ENCODE data around the gene ZBTB16.

Gene ZBTB16

DNA sequence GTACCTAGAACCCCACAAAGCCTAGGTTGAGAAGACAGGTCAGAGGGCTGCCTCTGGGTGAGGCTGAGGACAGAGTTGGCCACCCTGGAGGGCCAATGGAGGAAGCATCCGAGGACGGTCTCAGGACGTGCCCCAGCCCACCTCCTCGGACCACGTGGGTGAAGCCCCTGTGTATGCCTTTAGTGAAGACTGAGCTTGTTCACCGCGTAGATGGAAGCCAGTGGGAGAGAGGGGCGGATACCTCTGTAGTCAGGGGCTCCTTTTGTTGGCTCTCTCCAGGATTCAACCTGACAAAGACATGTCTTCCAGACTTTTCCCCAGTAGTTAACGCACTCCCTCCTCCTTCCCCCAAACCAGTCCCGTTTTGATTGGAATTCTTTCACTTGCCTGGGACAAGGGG is 110.7 kb downstream of the ZBTB16 start:
- no peak for DNase-seq

DNA sequence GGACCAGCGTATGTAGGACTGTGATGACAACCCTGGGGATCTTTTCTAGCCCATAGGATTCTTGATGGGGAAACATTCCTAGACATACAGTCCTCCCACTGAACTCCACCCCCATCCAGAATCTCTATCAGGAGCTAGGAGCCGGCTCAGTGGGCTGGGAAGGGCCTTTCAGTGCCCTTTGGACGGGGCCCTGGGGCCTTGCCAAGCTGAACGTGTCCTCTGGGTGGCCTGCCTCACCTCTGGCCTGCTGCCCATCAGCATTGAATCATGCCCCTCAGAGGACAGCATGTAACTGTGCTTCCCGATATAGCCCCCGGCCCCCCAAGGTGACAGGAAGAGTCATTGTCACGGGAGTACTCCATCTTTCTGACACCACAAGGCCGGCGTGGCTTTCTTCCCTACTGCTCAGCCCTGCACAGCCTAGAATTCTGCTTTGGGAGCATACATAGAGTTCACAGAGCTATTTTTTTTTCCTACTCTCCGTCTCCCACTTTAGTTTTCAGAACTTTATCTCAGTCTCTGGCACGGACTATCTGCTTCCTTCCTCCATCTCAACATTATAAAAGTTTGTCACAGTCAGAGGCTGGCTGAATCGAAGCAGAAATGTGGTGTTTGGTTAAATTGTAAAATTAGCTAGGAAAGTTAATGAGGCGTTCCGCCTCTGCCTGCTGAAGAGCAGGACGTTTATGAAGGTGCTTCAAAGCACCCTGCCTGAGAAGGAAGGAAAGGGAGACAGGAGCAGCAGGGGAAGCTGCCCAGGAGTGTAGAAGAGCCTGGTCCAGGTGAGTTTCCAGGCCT is 111.9 kb downstream of the ZBTB16 start:
- no peak for DNase-seq

DNA sequence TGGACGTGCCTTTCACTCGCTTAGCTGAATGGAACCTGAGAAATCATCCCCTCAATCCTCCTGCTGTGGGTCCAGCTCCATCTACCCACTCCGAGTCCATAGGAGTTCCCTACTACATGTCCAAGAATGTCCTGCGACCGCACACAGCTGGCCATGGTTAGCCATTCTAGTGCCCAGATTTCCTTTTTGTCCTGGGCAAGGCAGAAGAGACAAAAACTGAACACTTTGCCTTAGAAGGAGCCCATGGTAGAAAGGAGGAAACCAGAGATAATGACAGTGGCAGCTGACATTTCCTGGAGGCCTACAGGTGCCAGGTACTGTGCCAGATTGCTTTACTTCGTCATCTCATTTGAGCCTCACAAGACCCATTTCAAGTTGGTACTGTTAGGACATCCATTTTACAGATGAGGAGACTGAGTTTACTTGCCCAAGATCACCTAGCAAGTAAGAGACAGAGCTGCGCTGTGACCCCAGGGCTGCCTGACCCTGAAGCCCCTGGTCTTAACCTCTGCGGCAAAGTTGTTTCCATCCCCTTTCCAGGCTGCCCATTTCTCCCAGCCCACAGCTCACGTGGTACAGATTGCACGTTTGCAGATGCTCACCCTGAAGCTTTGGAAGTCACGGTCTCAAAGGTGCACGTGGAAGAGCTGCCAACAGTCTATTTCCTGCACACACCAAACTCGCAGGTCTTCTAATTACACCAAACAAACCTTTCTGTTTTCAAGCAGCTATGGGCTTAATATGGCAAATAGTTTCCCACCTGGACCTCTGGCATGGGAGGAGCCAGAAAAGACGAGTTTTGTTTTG is 112.7 kb downstream of the ZBTB16 start:
- DNase-seq, result no peak

DNA sequence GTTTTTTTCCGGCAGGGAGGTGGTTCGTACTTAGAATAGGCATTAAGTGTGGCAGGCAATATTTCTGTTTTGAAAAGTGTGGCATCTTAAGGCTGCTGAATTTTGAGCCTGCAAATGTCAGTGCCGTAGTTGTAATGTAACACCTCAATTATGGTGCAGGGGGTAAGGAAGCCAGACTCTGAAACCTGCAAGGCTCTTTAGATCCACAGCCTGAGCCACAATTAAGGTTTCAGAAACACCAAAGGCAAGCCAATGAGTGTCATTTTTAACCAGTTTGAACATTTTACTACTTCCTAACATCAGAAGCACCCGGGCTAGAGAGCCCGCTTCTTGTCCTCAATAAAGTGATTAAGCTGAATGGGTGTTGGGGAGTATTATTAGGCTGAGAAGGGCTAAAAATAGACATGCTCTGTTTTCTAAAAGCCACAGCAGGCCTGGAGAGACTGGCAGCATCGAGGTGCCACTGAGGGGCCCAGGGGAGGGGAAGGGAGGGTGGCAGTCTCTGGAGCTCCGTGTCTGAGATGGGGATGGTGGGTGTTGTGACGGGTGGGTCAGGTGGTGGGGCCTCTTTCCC is 113.4 kb downstream of the ZBTB16 start:
- no peak for DNase-seq

DNA sequence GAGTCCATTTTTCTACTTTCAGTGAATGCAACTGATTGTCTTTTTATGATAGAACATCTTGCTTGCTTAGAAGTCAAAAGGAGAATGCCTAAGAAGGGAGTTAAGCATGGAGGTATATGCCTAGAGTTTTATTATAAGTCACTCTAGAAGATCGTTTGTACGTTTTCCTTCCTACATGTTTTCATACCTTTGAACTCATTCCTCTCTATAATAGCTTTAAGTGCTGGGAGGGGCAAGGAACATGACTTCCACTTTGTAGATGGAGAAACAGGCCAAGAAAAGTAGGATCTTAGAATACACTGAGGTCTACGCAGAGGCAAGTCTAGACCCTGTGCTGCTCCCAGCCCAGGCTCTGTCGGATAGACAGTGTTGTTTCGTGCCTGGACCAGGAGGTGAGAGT is 114.3 kb downstream of the ZBTB16 start:
- DNase-seq, result no peak

DNA sequence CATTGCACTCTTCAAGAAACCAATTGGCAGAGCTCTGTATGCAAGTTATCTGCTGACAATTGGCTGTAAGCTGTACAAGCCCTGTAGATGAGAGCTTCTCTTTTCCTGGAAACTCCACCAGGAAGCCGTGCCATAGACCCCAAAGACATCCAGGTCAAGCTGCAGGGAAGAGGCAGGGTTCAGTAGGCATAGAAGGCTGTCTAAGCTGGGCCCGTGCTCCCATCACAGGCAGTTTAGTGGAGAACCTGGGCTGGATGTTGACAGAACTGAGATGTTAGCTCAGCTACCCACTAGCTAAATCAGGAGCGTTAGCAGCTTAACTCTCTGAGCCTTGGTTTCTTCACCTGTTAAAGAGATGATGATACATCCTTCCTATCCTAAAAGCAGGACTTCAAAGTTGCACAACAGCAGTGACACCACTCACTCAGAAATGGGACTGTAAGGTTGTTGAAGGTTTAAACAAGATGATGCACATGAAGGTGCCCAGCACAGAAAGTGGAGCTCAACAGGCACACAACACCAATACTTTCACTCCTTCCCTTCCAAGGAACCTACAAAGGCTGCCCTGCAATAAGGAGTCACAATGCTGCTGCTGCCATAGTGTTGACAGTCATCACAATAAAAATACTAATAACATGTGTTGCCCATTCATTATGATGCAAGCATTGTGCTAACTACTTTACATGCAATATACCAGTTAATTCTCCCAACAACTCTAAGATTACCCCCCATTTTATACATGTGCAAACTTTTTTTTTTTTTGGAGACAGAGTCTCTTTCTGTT is 115.4 kb downstream of the ZBTB16 start:
- no peak for DNase-seq

DNA sequence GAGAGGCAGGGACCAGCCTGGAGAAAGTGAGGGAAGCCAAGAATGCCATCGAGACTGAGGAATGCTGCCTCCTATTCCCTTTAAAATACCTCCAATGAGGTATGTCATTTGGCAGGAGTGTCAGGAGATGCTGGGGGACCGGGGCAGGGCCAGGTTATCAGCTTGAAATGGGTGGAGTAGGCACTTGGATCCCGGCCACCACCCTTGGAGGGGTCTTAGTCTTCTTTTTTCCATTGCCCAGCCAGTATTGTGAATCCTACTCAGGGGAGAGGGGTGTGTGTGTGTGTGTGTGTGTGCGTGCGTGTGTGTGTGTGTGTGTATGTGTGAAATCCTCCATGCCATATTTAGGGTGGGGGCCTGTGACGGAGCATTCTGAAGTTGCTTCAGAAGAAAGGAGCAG is 116.2 kb downstream of the ZBTB16 start:
- DNase-seq, result no peak

DNA sequence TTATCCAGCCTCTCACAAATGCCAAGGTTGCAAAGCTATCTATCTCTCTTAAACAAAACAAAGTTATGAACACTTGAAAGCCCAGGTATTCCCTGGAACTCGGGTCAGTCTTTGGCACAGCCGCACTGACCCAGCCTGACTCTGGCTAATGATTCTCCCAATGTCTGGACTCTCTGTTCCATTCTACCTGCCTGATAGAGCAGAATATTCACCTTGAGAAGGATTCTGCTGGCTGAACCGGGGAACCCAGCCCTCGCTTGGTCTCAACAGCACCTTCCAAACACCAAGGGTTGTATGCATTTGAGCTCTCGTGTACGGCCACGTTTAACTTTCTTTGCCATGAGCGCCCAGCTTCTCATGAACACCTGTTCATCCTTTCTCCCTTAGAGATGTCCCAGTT is 116.8 kb downstream of the ZBTB16 start:
- DNase-seq, result no peak

DNA sequence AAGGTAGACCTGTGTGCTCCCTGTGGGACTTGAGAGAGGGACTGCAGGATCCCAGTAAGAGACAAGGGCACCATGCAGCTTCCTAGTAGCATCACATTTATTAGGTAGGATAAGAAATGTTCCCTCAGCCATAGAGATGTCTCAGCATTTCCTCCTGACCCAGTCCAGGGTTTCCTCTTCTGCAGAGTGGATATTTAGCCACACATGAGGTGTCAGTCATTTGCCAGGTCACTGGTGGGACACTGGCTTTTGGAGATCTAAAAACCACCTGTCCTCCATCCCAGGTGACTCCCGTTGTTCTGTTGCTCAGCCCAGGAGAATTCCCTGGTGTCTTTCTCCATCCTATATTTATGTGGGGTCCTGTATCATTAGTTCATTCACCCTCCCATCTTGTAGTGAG is 119.1 kb downstream of the ZBTB16 start:
- DNase-seq, result no peak

DNA sequence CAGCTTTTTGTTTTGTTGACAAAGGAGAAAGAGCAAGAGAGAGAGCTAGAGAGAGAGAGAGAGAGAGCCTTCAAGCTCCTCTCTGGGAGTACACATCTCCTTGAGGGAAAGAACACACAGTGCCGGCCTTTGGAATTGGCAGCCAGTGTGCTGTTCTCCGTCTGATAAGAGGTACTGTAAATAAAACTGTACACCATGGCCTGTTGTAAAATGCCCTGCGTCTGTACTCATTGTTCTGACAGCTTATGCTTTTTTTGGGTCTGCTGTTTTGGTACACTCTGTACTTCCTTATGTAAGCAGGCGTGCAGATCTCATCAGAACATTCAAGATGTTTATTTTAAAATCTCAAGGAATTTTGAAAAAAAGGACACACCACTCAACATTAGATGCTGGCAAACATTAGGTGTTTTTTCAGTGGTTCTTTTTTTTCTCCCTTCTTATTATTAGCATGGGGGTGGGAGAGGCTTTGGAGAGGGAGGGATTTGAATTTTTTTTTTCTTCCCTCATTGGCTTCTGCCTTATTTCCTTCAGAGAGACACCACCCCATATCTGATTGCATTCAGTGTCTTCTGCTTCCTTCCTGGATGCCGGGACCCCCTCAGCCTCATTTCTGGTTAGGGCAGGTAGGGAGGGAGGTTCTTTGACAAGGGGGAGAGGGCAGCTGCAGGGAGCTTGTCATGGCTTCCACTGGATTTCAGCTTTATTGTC is 119.9 kb downstream of the ZBTB16 start:
- DNase-seq, result no peak

DNA sequence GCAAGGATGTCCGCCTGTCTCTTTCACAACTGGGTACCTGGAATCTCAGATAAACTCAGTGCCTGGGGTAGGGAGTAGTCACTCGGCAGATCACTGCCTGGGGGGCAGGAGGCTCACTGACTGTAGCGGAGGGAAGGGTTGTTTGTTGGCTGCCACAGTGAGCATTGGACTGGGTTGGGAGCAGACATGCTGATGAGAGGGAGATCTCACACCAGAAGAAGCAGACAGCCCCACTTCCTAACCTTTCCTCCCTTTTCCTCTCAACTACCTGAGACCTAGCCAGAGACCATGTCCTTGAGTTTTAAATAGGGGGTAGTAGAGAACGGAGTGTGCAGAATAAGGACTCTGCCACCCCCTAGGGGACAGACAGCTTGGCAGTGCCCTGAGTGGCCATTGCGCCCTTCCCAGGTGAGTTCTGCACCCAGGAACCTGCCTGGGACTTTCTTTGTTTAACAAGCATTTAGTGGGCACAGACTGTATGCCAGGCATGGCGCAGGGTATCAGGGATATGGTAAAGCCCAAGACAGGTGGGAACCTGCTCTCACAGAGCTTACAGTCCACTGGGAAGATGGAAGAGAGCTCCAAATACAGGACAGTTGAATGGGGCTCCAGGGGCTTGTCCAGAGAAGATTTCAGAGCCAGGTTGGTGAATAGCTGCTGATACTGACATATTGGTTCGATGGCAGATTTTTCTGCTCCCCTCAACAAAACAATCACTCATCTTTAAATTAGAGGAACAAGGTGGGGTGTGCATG is 121.0 kb downstream of the ZBTB16 start:
- no peak for DNase-seq

DNA sequence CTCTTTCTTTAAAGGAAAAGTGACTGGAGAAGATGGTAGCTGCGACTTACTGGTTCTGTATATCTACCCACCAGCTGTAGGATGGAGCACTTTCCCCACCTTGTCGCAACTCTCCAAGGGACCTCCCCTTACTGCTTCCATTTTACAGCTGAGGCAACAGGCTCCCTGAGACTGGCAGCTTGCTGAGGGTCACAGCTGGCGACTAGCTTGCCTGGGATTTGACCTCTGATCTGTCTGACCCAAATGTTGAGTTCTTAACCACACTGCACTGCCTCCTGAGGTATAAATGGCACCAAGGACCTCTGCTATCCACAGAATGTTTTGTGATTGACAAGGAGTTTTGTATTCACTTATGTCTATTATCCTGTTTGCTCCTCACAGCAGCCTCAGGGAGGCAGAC is 121.7 kb downstream of the ZBTB16 start:
- no peak for DNase-seq

DNA sequence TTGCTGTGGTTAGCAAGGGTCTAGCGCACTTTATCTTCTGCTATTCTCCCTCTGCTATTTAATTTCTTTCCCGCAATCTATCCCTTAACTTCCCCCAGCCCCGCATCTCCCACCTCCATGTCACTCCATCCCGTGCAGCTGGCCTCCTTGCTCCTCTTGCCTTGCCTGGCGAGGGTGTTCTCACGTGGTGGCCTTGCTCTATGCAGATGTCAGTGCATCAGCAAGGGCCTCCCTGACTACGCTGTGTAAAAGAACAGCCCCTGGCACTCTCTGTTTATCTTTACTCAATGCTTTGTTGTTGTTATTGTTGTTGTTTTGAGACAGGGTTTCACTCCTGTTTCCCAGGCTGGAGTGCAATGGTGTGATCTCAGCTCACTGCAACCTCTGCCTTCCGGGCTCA is 122.2 kb downstream of the ZBTB16 start:
- no peak for DNase-seq

DNA sequence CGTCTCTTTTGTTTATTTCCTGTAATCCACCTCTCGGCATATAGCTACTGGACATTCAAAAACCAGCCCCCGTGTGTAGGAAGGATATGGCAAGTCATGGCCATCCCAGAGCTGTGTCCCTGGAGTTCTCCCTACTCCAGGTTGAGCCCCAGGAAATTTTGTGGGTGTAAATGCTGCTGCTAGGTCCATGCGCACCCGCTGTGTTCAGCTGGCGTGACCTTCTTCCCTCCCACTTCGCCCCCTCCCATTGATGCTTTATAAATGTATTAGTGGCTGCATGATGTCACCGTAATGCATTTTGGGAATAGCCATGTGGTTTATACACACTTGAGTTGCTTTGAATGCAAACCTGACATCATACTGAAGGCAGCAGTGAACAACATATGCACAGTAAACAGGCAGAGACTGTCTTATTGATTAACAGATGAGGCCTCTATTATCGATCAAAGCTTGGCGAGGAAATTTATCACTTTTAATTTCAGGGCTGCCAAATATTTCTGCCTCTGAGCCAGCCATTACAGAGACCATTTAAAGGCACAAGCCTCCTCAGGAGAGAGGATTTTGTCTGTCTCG is 123.0 kb downstream of the ZBTB16 start:
- no peak for DNase-seq

DNA sequence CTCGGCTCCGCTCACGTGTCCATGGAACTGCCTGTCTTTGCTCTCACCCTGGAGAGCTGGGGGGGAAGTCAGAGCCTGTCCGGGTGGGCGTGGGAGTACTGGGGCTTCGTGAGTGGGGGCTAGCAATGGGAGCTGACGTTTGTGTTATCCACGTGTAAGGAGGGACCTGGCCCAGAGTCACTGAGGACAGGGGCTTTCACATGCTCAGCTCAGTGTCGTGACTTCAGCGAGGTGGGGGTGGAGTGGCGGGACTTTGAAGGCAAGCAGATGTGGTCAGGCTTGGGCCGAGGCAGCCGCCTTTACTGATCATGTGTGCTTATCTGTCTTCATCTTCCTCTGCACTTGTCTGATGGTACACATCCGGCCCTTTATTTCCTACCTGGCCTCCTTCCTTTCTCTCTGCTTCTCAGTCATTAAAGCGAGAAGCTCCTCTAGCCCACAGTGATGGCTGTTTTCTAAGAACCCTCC is 123.6 kb downstream of the ZBTB16 start:
- DNase-seq, result no peak

DNA sequence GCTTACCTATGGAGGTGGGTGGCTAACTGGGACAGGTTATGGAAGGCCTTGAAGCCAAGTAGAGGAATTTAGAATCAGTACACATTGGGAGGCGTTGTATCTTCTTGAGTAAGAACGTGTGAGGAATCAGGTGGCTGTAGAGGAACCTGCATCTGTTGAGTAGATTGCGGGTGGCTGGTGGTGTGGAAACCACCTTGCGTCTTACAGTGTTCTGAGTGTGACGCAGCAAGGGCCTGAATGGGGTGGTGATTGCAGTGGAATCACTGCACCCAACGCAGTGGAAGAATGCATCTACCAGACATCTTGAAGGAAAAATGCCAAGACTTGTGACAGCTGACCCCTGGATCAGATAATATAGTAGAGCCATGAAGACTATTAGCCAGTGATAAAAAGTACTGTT is 125.9 kb downstream of the ZBTB16 start:
- no peak for DNase-seq

DNA sequence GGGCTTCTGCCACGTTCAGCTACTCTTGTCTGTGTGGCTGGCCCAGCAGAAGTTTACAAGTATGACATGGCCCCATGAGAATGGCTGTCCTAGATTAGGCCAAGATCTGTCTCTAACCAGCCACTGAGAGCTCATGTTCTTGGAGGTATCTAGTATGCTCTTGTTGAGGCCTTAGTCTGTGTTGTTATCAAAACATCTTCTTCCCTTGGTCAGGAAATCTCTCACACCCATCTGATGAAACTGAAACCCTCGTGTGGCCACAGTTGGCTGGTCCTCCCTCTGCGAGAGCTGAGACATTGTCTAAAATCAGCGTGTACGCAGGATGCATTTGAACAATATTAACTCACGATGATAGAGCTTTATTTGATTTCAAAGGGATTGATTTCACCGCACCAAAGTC is 127.7 kb downstream of the ZBTB16 start:
- DNase-seq, result no peak

DNA sequence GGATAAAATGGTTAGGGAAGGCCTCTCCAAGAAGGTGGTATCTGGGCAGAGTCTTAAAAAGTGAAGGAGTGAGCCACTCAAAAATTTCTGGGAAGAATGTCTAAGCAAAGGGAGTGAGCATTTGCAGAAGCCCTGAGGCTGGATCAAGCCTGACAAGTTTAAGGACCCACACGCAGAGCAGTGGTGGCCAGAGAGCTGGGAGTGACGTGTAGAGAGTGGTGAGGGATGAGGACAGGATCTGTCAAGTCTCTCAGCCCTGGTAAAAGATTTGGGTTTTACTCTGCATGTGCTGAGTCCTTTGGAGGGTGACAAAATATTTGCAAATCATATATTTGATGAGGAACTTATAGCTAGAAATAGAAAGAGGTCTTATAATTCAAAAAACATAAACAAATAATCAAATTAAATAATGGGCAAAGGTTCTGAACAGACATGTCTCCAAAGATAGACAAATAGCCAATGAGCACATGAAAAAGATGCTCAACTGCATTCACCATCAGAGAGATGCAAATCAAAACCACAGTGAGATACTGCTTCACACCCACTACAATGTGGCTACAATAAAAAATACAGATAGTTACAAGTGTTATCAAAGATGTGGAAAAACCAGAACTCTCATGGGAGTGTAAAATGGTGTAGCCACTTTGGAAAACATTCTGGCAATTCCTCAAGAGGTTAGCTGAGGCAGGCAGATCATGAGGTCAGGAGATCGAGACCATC is 129.5 kb downstream of the ZBTB16 start:
- no peak for DNase-seq

DNA sequence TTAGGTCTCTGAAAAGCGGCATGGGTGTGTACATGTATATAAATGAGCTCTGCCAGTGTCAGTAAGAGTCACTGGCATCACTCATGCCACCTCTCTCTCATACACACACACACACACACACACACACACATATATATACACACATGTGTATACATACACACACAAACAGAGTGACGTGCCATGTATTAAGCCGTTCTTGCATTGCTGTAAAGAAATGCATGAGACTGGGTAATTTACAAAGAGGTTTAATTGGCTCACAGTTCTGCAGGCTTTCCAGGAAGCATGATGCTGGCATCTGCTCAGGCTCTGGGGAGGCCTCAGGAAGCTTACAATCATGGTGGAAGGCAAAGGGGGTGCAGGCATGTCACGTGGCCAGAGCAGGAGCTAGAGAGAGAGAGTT is 131.1 kb downstream of the ZBTB16 start:
- DNase-seq, result no peak

DNA sequence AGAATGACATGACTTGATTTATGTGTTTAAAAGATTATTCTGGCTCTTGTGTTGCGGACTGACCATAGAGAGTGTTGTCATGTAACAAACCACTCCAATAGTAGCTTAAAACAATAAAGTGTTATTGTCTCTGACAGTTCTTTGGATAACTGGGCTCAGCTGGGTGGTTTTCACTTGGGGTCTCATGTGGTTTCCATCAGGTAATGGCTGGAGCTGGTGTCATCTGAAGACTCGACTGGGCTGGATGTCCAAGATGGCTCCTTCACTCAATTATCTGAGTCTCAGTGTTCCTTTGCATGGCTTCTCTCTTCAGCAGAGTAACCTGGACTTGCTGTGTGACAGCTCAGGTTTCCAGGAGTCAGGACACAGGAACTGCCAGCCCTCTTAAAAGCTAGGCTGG is 132.4 kb downstream of the ZBTB16 start:
- DNase-seq, result no peak

Data from fibroblast of skin of back (primary cell).